WTC11 (cell line): ENCODE results near the gene BRSK1. TPM values are rescaled to one million over a fixed set of nuclear protein-coding genes. Genes with fewer than 3 reads are reported as not detected.

Experiments used
- ATAC-seq: fragments of 200-7000 bp; cut with Tn5 transposase; 2 replicates; pipeline ENCODE4 v1.10.0; 2021; ENCODE audit warnings: mild to moderate bottlenecking, moderate library complexity
- CTCF ChIA-PET: fragments of 300-600 bp; sonication (Branson Sonifier 250); formaldehyde crosslinking; loops from one replicate; lab custom pipeline; 2021; ENCODE audit warnings: antibody characterized with exemption; lab: Charles Lee
- POLR2A ChIA-PET: fragments of 350-600 bp; sonication (Branson Sonifier 250); formaldehyde crosslinking; loops from one replicate; lab custom pipeline; 2021; ENCODE audit warnings: antibody characterized with exemption; lab: Charles Lee
- DNase-seq: peaks from one replicate; pipeline ENCODE4 v3.0.0; 2021; ENCODE audit warnings: low spot score
- H3K27ac Mint-ChIP-seq: 2 replicates; pipeline ENCODE4 v1.8.0; 2021; ENCODE audit warnings: mixed read lengths
- H3K27me3 Mint-ChIP-seq: 2 replicates; pipeline ENCODE4 v1.8.0; 2021; ENCODE audit warnings: low read depth, mild to moderate bottlenecking, moderate library complexity, mixed read lengths
- H3K36me3 Mint-ChIP-seq: 2 replicates; pipeline ENCODE4 v1.8.0; 2021; ENCODE audit warnings: mixed read lengths
- H3K4me1 Mint-ChIP-seq: 2 replicates; pipeline ENCODE4 v1.8.0; 2022; ENCODE audit warnings: mixed read lengths
- H3K4me3 Mint-ChIP-seq: 2 replicates; pipeline ENCODE4 v1.8.0; 2021; ENCODE audit warnings: mild to moderate bottlenecking, moderate library complexity, mixed read lengths
- H3K9me3 Mint-ChIP-seq: 2 replicates; pipeline ENCODE4 v1.8.0; 2021; ENCODE audit warnings: mixed read lengths
- AR ChIP-seq: fragments of 250-450 bp; sonication (Bioruptor Pico); IDR thresholded peaks from 2 replicates; pipeline ENCODE4 v1.9.0; 2021; ENCODE audit warnings: mild to moderate bottlenecking
- ESRRA ChIP-seq: sonication (generic); formaldehyde crosslinking; IDR thresholded peaks from 2 replicates; pipeline ENCODE4 v1.8.1; 2022; ENCODE audit warnings: mild to moderate bottlenecking, missing genetic modification reagents, borderline replicate concordance
- FOXP1 ChIP-seq: sonication (generic); formaldehyde crosslinking; IDR thresholded peaks from 2 replicates; pipeline ENCODE4 v1.8.0; 2022; ENCODE audit warnings: missing genetic modification reagents, mild to moderate bottlenecking, moderate library complexity, borderline replicate concordance
- FOXP4 ChIP-seq: sonication (generic); formaldehyde crosslinking; IDR thresholded peaks from 2 replicates; pipeline ENCODE4 v1.8.0; 2022; ENCODE audit warnings: mild to moderate bottlenecking, missing genetic modification reagents
- HMGXB4 ChIP-seq: sonication (generic); formaldehyde crosslinking; IDR thresholded peaks from 2 replicates; pipeline ENCODE4 v1.8.1; 2023; ENCODE audit warnings: mild to moderate bottlenecking, moderate library complexity, missing genetic modification reagents
- IRF1 ChIP-seq: sonication (generic); formaldehyde crosslinking; IDR thresholded peaks from 2 replicates; pipeline ENCODE4 v1.8.0; 2023; ENCODE audit warnings: missing genetic modification reagents
- IRF2 ChIP-seq: sonication (generic); formaldehyde crosslinking; IDR thresholded peaks from 2 replicates; pipeline ENCODE4 v1.8.0; 2022; ENCODE audit warnings: low read depth, missing genetic modification reagents, borderline replicate concordance
- JUN ChIP-seq: sonication (generic); formaldehyde crosslinking; IDR thresholded peaks from 2 replicates; pipeline ENCODE4 v1.8.0; 2023; ENCODE audit warnings: mild to moderate bottlenecking, missing genetic modification reagents
- NFATC4 ChIP-seq: fragments of 250-450 bp; sonication (Bioruptor Pico); IDR thresholded peaks from 2 replicates; pipeline ENCODE4 v1.9.0; 2021; ENCODE audit warnings: mild to moderate bottlenecking
- NFYB ChIP-seq: sonication (generic); formaldehyde crosslinking; conservative IDR thresholded peaks from 2 replicates; pipeline ENCODE4 v1.8.0; 2022; ENCODE audit warnings: low read depth, missing genetic modification reagents
- NR1H2 ChIP-seq: sonication (generic); formaldehyde crosslinking; IDR thresholded peaks from 2 replicates; pipeline ENCODE4 v1.9.0; 2021; ENCODE audit warnings: mild to moderate bottlenecking, moderate library complexity, missing genetic modification reagents
- PRDM15 ChIP-seq: sonication (generic); formaldehyde crosslinking; IDR thresholded peaks from 2 replicates; pipeline ENCODE4 v1.8.0; 2022; ENCODE audit warnings: missing genetic modification reagents
- TCF7 ChIP-seq: sonication (generic); formaldehyde crosslinking; IDR thresholded peaks from 2 replicates; pipeline ENCODE4 v1.8.0; 2022; ENCODE audit warnings: mild to moderate bottlenecking, low read depth, missing genetic modification reagents, moderate library complexity
- ZNF317 ChIP-seq: sonication (generic); formaldehyde crosslinking; IDR thresholded peaks from 2 replicates; pipeline ENCODE4 v1.8.1; 2023; ENCODE audit warnings: low read depth, mild to moderate bottlenecking, moderate library complexity, missing genetic modification reagents, borderline replicate concordance
- ZNF512 ChIP-seq: sonication (generic); formaldehyde crosslinking; IDR thresholded peaks from 2 replicates; pipeline ENCODE4 v1.8.1; 2022; ENCODE audit warnings: missing genetic modification reagents, borderline replicate concordance
- total RNA-seq: library from RNA; stranded (reverse); gene quantifications from 3 replicates; pipeline ENCODE4 v1.2.3, GENCODE V29; 2021

The BRSK1 gene
- total RNA-seq, 1 experiment from 2014 or later: 52.4 TPM

- no peak for TF ChIP-seq IRF1 (CRISPR knock-in tag)
- TF ChIP-seq JUN: no peak
- TF ChIP-seq NR1H2 (CRISPR knock-in tag): no peak
- TF ChIP-seq TCF7: no peak
- TF ChIP-seq ZNF317 (CRISPR knock-in tag): no peak
- TF ChIP-seq NFYB: no peak
- no peak for TF ChIP-seq NFATC4 (CRISPR knock-in tag)
- TF ChIP-seq AR (CRISPR knock-in tag): no peak
- no peak for TF ChIP-seq FOXP4 (CRISPR knock-in tag)
- TF ChIP-seq, all 79 proteins: peak for 3
These were observed 58.1 kb downstream of the BRSK1 start (continued) for GRCh38 chr19:55341595-55342531.

- Mint-ChIP-seq H3K36me3 (peaks cover 28% of the 10 kb centered on the region), H3K4me1 (peaks cover 35% of the 10 kb centered on the region)
- ATAC-seq: no peak
- POLR2A ChIA-PET: no interaction called here
- no peak for TF ChIP-seq IRF1 (CRISPR knock-in tag)
- TF ChIP-seq ESRRA (CRISPR knock-in tag): no peak
- no peak for TF ChIP-seq IRF2 (CRISPR knock-in tag)
- no peak for TF ChIP-seq FOXP1 (CRISPR knock-in tag)
- TF ChIP-seq, all 79 proteins: peak for 0
- Mint-ChIP-seq H3K27me3 (no peaks in the 10 kb centered on the region; the same call in 1 of the 2 replicates), H3K4me3 (no peak overlapping the region), H3K9me3 (no peaks in the 10 kb centered on the region), H3K27ac (no peak overlapping the region)
- DNase-seq: no peak
- CTCF ChIA-PET: interaction anchor here (0.5 to 1.3 kb wide), 3 partner anchors 9 to 310 kb away, joined by 3 read pairs; no protein-coding TSS in a partner anchor
These were observed 60.6 kb downstream of the BRSK1 start for GRCh38 chr19:55344444-55344843.

- Mint-ChIP-seq H3K9me3 (no peaks in the 10 kb centered on the region), H3K4me3 (no peak overlapping the region), H3K4me1 (peaks cover 41% of the 10 kb centered on the region), H3K27me3 (no peaks in the 10 kb centered on the region; the same call in 1 of the 2 replicates), H3K36me3 (peaks cover 28% of the 10 kb centered on the region), H3K27ac (peak overlapping the region; percentile 84)
- no peak for DNase-seq
- TF ChIP-seq HMGXB4 (no peak), ESRRA (CRISPR knock-in tag) (no peak), PRDM15 (0 out of 2 replicates have a peak, but pooled peaks have one; percentile 26), ZNF512 (CRISPR knock-in tag) (no peak)
- ChIA-PET CTCF (interaction anchor here (0.5 to 1.7 kb wide), 4 partner anchors 31 to 73 kb away, joined by 3 to 6 read pairs (median 3); partner anchors contain the start of gene TMEM238), POLR2A (no interaction called here)
- ATAC-seq: no peak
These were observed 61.5 kb downstream of the BRSK1 start for GRCh38 chr19:55345101-55345817.
